Panc1 (cell line): ENCODE data around the gene EDRF1. TPM values are rescaled to one million over a fixed set of nuclear protein-coding genes. Genes with fewer than 3 reads are reported as not detected.

Experiments
- ATAC-seq: fragments of 200-7000 bp; cut with Tn5 transposase; 2 replicates; pipeline ENCODE4 v1.9.1; 2020; ENCODE audit warnings: mild to moderate bottlenecking, moderate library complexity
- BruUV-seq: library from RNA; stranded (reverse); fragments of 400-500 nt; replicated peaks from 2 replicates; lab custom pipeline; 2021; lab: Mats Ljungman, UMichigan
- CTCF ChIA-PET: fragments of 300-600 bp; sonication (Branson Sonifier 250); formaldehyde crosslinking; loops from one replicate; lab custom pipeline; 2022; ENCODE audit warnings: antibody characterized with exemption; lab: Charles Lee
- POLR2A ChIA-PET: fragments of 300-600 bp; sonication (Branson Sonifier 250); formaldehyde crosslinking; loops from one replicate; lab custom pipeline; 2022; ENCODE audit warnings: antibody characterized with exemption; lab: Charles Lee
- DNase-seq: peaks from one replicate; pipeline ENCODE4 v3.0.0-alpha.2; 2010; ENCODE audit warnings: low read depth, low spot score
- H3K27ac ChIP-seq: 2 replicates; pipeline ENCODE4 v1.5.1; 2011; ENCODE audit warnings: mild to moderate bottlenecking, low read length, inconsistent platforms
- H3K27me3 ChIP-seq: fragments of 200-500 bp; sonication (Bioruptor generic); 2 replicates; pipeline ENCODE4 v1.6.0; 2014; ENCODE audit warnings: low read length, inconsistent platforms; ENCODE audit not compliant: control insufficient read depth, insufficient read depth
- H3K36me3 ChIP-seq: fragments of 200-500 bp; sonication (Bioruptor generic); 2 replicates; pipeline ENCODE4 v1.5.1; 2014; ENCODE audit warnings: inconsistent platforms, mild to moderate bottlenecking, low read length, moderate library complexity; ENCODE audit not compliant: control insufficient read depth, insufficient read depth
- H3K4me1 ChIP-seq: 2 replicates; pipeline ENCODE4 v1.5.1; 2011; ENCODE audit warnings: inconsistent platforms, mild to moderate bottlenecking, low read length, moderate library complexity; ENCODE audit not compliant: control insufficient read depth, insufficient read depth
- H3K4me3 ChIP-seq, 2 experiments: 2 replicates each; pipeline ENCODE4 v1.5.1; 2011 to 2012; ENCODE audit warnings: low read depth in 2 of 2, low read length in 2 of 2, mild to moderate bottlenecking in 2 of 2, inconsistent platforms in 1 of 2, moderate library complexity in 1 of 2
- H3K9me3 ChIP-seq: fragments of 200-500 bp; sonication (Bioruptor generic); 2 replicates; pipeline ENCODE4 v1.5.1; 2014; ENCODE audit warnings: low read depth, mild to moderate bottlenecking, inconsistent platforms, low read length, moderate library complexity; ENCODE audit not compliant: control insufficient read depth, insufficient read depth
- CTCF ChIP-seq: fragments of 450-650 bp; IDR thresholded peaks from 2 replicates; pipeline ENCODE4 v1.5.1; 2017; ENCODE audit warnings: mild to moderate bottlenecking
- POLR2AphosphoS5 ChIP-seq: IDR thresholded peaks from 2 replicates; pipeline ENCODE4 v1.6.1; 2012; ENCODE audit warnings: mild to moderate bottlenecking, low read depth, low read length, moderate library complexity
- REST ChIP-seq, 2 experiments: IDR thresholded peaks; 2 replicates each; pipeline ENCODE4 v1.6.1; 2011 to 2012; ENCODE audit warnings: low read depth in 2 of 2, control low read depth in 1 of 2, low read length in 1 of 2, mild to moderate bottlenecking in 1 of 2, moderate library complexity in 1 of 2; ENCODE audit not compliant: insufficient read depth in 1 of 2
- SIN3A ChIP-seq: IDR thresholded peaks from 2 replicates; pipeline ENCODE4 v1.6.1; 2012; ENCODE audit warnings: low read depth, mild to moderate bottlenecking, low read length, moderate library complexity, borderline replicate concordance; ENCODE audit not compliant: insufficient read depth
- TCF7L2 ChIP-seq: IDR thresholded peaks from 2 replicates; pipeline ENCODE4 v1.6.1; 2011; ENCODE audit warnings: mild to moderate bottlenecking, low read depth, low read length, inconsistent platforms
- in situ Hi-C: cut with HindIII; loops from 2 replicates; pipeline ENCODE4 v1.10.0; 2016; ENCODE audit warnings: low sequenced_read_pairs, low pct_unique_long_range_greater_than_20kb
- intact Hi-C: fragments of 100-400 bp; cut with micrococcal nuclease; formaldehyde crosslinking; loops from one replicate; pipeline ENCODE4 v1.10.0; 2022; ENCODE audit not compliant: unreplicated experiment
- total RNA-seq: library from RNA; stranded (reverse); gene quantifications from one replicate; pipeline ENCODE4 v1.2.1, GENCODE V29; 2021; ENCODE audit not compliant: unreplicated experiment

EDRF1 gene
- total RNA-seq, 1 experiment from 2014 or later: 36.3 TPM

- DNase-seq (no peak), ATAC-seq (no peak)
- intact Hi-C loops: no loop called here
- no peaks in the 10 kb centered on the region for H3K27me3 ChIP-seq
- no peak overlapping the region for H3K4me3 ChIP-seq
- no peak overlapping the region for H3K27ac ChIP-seq
- in situ Hi-C loops: no loop called here
- TF ChIP-seq CTCF (no peak), SIN3A (no peak), TCF7L2 (no peak), REST (IDR thresholded peaks at IDR 0.05; ENCODE audit: insufficient read depth in 1 of 2, low read depth in 2 of 2, low read length in 1 of 2) (no peak), POLR2AphosphoS5 (no peak)
- H3K4me1 ChIP-seq: no peaks in the 10 kb centered on the region
- no TSS peak for BruUV-seq
- no peaks in the 10 kb centered on the region for H3K36me3 ChIP-seq
- ChIA-PET POLR2A (no interaction called here), CTCF (no interaction called here)
- no peaks in the 10 kb centered on the region for H3K9me3 ChIP-seq
Observed at GRCh38 chr10:125777806-125778205, 58.3 kb downstream of the EDRF1 start.

GRCh38 chr10:125778556-125778955 is 59.0 kb downstream of the EDRF1 start:
- intact Hi-C loops (no loop called here), in situ Hi-C loops (no loop called here)
- Histone ChIP-seq H3K4me1 (no peaks in the 10 kb centered on the region), H3K9me3 (no peaks in the 10 kb centered on the region), H3K4me3 (no peak overlapping the region), H3K27me3 (no peaks in the 10 kb centered on the region), H3K27ac (no peak overlapping the region), H3K36me3 (no peaks in the 10 kb centered on the region)
- no TSS peak for BruUV-seq
- CTCF ChIA-PET: no interaction called here
- POLR2A ChIA-PET: no interaction called here
- no peak for DNase-seq
- no peak for ATAC-seq
- TF ChIP-seq CTCF (no peak), REST (IDR thresholded peaks at IDR 0.05; ENCODE audit: insufficient read depth in 1 of 2, low read depth in 2 of 2, low read length in 1 of 2) (no peak), SIN3A (no peak)
